GM18861 (cell line): ENCODE measurements around the gene LRRC15.

Source experiments
- ATAC-seq: cut with Tn5 transposase; IDR thresholded peaks from one replicate; pipeline ENCODE4 v1.9.1; 2021; ENCODE audit not compliant: unreplicated experiment

LRRC15 gene

DNA sequence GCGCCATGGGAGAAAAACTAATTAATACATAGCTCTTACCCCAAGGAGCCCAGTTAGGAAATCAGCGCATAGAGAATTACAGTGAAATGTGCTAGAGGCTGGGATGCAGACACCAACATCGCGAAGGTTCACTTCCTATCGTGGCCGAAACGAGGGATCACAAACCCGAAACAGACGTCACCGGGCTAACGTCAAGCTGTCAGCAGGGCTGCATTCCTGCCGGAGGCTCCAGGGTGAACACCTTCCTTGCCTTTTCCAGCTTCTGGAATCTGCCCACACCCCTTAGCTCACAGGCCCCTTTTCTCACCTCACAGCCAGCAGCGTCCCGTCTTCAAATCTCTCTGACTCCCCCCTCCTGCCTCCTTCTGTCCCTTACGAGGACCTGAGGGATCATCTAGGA is 16.5 kb upstream of the LRRC15 start:
- no peak for ATAC-seq

DNA sequence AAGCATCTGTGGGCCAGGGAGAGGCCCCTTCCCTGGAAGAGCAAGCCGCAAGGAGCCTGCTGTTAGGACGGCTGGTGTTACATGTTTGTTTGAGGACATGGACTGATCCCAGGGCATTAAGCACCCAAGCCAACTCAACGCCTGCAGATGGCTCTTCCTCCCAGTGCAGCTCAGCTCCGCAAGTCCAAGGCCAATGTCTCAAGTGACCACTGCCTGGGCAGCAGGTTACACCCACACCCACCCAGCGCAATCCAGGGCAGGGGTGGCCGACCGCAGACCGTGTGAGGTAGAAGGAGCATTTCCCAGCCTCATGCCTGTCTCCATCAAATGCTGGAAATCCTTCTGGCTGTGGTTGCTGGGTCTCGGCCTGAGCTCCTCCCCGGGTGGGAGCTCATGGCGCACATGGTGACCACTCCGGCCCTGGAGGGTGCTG is 15.0 kb upstream of the LRRC15 start:
- no peak for ATAC-seq

DNA sequence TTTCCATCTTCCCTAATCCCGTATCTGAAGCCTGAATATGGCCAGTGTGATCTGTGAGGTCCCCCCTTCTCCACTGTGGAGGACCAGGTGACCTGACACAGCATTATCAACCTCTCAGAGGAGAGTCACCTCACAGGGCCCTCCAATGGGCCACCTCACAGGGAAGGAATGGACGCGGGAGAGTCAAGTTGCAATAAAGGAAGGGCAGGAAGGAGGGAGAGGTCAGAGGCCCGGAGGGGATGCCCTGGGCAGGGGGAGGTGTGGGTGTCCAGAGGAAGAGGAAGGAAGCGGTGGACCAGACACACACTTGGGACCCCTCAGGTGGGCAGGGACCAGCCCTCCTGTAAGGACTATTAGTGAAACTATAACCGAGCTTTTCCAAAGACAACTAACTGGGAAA is 14.6 kb upstream of the LRRC15 start:
- ATAC-seq = no peak

DNA sequence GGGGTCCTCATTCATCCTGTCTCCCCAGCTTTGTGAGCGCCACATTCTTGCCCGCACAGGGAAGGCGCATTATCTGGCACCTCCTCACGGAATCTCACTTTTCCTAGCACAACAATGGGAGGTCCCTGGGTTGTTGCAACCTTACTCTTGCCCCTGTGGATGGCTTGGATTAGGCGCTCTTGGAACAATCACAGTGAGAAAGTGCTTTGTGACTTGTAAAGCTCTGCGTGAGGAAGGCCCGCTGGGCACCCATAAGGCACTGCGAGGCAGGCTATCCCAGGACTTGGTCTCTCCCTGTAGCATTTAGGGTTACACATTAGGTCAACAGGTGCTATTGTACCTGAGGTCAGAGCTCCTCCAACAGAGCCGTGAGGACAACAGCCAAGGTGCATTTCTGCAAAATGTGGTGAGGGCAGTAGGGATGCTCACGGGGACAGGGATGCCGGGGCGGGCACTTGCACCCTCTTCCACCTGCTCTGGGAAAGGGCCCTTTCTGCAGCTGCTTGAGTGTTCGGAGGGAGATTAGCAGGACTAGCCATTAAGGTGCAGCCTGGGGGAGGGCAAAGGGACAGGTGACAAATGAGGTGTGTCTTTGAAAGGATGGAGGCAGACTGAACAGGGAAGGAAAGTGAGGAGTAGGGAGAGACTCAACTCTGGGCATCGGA is 13.9 kb upstream of the LRRC15 start:
- ATAC-seq = no peak

DNA sequence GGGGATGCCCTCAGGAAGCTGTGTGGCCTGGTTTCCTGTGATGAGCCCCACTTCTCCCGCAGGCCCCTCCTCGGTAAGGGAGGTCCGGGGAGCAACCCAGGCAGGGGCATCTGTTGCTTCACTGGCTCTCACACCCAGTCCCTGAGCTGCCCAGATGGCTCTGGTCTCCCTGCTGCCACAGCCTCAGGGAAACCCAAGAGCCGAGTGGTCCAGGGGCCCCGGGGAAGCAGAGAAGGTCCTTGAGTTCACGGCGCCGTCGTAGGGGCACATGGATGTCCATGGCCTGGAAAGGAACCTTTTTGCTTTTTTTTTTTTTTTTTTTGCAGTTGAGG is 13.3 kb upstream of the LRRC15 start:
- no peak for ATAC-seq

DNA sequence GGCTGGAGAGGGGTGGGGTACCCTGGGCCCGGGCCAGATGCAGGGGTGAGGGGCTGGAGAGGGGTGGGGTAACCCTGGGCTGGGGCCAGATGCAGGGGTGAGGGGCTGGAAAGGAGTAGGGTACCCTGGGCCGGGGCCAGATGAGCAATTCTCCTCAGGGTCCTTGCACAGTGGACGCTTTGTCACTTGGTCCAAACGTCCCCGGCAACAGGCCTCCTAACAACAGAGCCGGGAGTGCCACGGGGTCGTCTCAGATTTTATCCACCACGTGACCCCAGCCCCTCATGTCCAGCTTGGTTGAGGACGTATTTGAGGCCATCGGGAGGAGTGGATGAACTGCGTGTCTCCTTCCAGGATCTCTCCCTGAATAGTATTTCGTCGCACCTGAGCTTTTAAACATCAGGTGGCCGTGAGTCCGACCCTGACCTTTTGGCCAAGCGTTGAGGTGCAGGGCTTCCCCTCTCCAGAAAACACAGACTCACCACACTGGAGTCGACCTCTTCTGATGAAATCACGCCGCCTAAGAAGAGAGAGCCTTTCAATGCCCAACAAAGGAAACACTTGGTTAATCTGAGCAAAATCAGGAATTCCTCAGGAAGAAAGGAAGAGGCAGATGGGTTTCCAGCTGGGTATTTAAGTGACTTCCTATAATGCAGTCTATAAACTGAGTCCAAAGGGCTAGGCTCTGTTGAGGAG is 12.8 kb upstream of the LRRC15 start:
- ATAC-seq = no peak

DNA sequence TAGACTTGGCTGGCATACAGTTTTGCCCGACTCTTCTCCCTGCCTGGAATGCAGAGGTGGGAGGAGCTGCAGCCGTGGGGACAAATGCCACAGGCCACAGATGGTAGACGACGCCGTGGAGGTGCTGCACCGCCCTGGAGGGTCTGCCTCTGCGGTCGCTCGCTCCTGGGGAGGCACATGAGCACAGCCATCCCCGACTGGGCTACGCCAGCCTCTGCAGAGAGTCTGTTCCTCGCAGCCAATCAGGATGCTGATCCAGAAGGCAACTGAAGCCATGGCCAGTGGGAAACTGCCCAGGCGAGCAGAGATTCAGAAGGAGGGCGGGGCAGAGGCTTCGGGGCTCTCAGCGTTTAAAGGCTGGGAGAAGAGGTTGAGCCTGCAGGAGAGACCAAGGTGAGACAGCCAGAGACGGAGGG is 11.9 kb upstream of the LRRC15 start:
- ATAC-seq = no peak

DNA sequence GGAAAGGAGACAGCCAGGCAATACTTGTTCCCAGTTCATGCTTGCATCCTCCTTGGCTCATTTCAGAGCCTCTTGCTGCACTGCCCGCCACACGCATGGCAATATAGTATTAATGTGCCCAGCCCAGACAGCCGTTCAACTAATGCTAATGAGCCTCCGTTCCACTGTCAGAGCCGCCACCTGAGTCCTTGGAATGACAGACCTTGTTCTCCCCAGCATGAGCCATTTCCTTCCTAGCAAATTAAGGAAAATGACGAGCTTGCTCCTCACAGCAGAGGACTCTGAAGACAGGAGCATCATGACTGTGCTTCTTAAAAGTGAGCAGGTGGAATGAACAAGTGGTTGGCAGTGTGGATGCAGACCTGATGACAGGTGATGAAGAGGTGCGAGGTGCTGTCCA is 10.8 kb upstream of the LRRC15 start:
- ATAC-seq = no peak

DNA sequence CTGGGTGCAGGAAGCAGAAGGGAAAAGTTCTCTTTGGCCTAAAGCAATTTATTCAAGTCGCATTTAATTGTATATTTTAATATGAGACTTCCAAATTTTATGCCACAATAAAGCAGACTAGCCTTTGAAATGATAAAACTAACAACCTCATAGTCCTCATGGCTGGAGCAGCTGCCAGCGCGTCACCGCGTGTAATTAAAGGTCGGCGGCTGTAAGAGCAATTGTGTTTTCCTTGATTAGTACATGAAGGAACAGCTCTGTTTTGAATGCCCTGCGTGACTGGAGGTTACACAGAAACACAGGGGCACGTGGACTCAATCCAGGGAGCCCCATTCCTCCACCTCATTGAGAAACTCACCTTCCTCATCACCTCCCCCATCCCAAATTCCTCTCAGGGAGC is 10.1 kb upstream of the LRRC15 start:
- no peak for ATAC-seq

DNA sequence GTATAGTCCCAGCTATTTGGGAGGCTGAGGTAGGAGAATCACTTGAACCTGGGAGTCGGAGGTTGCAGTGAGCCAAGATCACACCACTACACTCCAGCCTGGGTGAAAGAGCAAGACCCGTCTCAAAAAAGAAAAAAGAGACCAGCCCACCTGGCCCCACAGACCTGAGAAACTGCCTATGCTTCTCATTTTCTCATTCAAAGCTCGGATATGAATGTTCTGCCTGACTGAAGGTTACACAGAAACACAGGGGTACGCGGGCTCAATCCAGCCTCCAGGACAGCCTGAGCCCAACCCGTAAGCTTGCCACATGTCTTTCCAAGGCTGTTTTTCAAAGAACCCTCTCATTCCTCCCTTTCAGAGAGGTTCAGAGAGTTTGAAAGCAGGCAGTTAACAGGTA is 9.7 kb upstream of the LRRC15 start:
- no peak for ATAC-seq

DNA sequence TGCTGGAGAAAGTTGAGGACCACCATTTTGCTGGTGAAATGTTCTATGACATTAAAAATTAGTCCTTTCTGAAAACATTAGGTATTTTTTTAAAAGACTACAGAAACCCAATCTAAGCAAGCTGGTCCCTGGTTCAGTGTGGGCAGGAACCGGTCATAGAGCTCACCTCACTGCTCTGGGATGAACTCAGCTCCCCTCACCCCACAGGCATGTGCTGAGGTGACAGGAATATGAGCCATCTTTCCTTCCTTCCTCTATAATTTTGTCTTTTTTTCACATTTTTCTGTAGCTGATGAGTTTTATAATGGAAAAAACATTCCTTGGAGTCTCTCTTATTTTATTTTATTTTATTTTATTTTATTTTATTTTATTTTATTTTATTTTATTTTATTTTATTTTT is 8.2 kb upstream of the LRRC15 start:
- ATAC-seq = no peak

DNA sequence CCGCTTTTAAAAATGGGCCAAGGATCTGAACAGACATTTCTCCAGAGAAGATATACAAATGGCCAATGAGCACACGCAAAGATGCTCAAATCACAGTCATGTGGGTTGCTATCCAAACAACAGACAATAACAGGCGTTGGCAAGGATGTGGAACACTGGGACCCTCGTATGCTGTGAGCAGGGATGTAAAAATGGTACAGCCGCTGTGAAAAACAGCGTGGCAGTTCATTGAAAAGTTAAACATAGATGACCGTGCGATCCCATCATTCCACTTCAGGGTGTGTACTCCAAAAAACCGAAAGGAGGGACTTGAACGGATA is 6.7 kb upstream of the LRRC15 start:
- no peak for ATAC-seq

DNA sequence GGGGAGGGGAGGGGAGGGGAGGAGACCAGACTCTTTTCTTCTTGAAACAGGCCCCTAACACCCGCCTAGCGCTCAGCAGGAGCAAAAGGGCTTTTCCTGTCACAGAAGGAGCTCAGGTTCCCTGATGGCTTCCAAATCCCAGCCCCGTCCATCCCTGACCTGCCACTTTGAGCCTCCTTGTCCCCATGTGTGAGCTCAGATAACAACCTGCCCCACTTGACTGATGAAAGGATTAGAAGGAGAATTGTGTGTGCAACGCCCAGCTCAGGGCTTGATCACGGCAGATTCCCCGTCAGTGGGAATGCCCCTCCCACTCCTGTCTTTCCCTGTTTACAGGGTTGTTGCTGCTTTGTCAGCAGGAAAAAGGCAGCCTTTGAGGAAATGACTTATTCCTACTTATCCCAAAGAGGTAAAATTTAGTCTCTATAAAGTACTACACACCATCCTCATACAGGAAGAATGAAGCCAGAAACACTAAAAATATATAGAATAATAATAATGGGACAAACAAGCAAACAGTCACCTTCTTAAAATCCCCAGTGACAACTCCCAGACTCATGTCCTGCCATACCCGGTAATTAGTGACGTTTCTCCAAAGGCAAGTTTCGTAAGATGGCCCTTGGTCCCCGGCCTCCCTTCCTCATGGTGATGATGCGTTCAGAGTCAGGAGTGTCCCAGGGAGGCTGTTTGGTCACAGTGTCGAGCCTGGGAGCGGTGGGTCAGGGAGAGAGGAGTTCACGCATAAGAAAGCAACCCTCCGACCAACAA is 6.1 kb upstream of the LRRC15 start:
- ATAC-seq = no peak

DNA sequence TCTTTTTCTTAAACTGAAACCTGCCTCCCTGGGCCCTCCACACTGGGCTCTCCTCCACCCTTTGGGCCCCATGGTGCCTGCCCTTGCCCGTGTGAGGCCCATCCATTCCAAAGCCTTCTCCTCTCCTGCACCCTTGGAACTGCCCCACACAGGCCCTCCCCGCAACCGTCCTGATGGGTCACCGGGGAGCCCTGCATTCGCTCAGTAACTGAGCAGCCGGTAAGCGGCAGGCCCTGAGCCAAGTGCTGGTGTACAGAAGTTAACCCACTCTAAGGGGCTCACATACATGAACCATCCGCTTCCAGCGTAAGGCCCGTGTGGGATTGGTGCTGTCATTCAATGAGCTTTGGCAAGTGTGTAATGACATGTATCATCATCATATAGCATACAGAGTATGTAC is 5.4 kb upstream of the LRRC15 start:
- ATAC-seq = no peak

DNA sequence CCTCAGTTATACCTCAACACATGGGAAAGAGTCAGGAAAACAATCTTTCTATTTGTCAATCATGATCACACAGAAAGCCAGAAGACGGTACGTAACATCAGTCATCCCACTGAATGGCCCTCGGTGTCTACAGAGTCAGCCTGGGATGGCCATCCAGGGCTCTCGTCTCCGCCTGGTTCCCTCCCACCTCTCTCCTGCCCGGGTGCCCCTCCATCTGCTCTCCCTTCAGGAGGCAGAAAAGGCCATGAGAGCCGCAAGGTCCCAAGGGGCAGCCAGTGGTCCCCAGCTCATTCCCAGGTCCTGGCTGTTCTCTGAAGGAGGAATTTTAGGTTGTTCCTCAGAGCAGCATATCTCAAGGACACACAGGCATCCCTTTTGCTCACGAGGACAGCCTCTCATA is 4.4 kb upstream of the LRRC15 start:
- ATAC-seq = no peak

DNA sequence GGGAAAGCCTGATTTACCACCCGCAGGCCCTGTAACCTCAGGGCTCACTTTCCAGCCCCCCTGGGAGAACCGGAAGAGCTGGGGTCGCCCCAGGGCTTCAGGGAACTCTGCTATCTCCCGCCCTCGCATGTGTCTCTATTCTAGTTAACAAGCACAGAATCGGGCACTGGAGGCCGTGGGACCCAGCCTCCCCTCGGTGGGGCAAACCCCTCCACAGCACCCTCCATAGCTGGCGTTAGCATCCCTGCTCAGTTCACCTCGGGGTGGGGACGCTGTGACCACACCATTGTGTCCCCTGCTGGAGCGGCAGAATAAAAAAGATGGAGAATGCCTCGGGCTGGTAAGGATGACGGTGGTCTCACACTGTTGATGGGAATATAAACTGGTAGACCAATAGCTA is 3.5 kb upstream of the LRRC15 start:
- ATAC-seq = no peak

DNA sequence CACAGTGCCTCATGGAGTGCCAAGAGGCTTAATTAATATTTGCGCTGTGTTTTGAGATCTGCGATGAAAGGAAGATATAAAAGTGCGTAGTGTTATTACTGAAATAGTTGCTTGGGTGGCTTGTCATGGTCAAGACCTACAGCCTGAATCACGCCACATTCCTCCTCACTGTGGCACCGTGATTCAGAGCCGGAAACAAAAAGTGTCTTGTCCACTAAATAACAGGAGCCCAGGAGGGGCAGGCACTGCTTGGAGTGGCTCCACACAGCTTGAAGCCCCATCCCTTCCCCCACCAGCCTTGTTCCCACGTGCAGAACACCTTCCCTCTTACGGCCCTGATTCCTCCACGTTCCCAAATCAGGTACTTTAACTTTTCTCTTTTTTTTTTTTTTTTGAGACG is 1.2 kb upstream of the LRRC15 start:
- no peak for ATAC-seq

DNA sequence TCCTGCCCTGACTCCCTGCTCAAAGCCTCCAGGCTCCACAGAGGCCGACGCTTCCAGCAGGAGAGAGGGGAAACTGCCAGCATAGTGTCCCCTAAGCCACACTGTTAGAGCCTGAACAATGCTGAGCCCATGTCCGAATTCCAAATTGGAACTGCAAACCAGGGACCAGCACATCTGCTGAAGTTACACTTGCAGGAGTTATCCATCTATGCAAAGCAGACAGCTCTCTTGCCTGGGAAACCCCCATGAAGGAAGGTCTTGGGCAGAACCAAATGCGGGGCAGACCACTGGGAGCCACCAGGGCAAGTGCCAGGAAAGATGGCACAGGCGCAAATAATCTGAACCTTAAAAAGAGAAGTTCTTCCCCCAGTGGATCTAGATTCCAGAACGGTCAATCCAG is 625 bp downstream of the LRRC15 start:
- ATAC-seq = no peak

DNA sequence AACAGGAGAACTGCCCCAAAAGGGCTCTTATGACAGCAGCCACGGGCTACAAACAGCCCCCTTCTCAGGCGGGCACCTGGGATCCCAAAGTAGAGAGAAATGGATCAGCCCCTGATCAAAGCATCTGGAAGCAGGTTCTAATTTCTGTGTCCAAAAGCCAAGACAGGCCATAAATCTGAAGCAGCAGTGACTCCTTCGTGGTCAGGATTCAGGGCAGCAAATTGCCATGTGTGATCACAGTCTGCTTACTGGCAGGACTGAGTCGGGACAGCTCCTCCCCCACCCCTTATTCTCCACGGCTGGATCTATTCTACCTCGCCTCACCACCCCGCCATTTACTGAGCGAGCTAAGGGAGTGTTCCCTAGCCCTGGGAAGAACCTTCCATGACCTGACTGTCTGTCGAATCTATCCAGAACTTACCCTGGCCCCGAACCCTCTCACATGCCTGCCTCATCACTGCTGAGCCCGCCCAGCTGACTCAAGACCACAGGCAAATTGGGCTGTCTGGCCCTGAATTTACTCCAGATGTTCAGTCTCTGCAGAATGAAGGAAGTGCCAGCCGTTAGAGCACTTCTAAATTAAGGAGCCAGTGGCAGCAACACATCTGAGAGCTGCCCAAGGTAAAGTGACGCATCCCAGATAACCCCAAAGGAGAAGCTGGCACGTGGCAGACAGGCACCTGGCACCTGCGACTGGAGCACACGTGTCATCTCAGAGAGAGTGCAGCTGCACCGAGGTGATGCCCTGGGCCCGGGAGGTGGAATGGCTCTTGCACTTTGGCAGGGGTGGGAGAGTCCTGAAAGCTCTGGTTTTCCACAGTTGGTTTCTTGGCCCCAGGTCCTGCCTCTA is 1.3 kb downstream of the LRRC15 start:
- ATAC-seq = no peak

DNA sequence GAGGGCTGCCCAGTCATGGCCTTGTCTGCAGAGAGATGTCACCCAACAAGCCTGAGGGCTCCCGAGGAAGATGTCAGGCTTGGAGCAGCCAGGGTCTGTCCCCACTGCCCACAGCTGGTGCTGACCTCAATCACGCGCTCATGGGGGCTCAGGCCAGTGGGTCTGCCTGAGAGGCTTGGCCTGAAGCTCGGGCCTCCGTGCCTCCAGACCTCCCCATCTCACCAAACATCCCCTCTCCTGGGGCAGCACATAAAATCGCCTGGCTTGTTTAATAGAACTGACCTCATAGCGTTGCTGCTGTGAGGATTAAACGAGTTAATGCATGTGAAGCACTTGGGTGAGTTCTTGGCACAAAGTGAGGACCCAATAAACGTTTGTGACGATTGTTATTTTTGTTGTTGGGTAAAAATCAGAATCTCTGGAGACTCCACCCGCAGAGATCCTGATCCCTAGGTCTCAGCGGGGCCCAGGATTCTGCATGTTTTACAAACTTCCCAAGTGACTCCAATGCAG is 3.5 kb downstream of the LRRC15 start:
- no peak for ATAC-seq

DNA sequence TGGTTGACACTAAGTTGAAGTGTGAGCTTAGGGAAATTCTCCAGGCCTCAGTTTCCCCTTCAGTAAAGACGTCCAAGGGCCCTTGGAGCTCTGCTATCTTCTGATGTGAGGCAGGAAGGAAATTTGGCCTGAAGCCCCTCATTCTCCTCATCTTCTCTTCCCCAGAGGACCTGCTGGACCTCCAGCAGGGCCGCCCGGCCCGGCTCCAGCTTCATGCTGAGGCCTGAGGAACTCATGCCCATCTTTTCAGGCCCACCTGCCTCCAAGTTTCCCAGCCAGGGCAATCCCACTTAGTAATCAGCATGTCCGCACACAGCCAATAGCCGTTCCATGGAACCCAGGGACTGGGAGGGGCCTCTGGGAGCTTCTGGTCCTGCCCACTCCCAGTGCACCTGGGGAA is 4.0 kb downstream of the LRRC15 start:
- ATAC-seq = no peak
